ENCODE results near the gene ITPRIP. TPM values are rescaled to one million over a fixed set of nuclear protein-coding genes. Genes with fewer than 3 reads are reported as not detected.

ITPRIP gene
- total RNA-seq, 2 donors from 2014 or later: 42.1 to 63.0 TPM

GRCh38 chr10:104284846-104285245 is 53.4 kb downstream of the ITPRIP start:
- Mint-ChIP-seq H3K27ac (no peak overlapping the region), H3K36me3 (no peaks in the 10 kb centered on the region), H3K4me3 (no peak overlapping the region), H3K27me3 (peaks cover 11 to 20% of the 10 kb centered on the region in 2 donors), H3K9me3 (no peaks in the 10 kb centered on the region), H3K4me1 (ENCODE audit: low read depth in 2 of 2) (no peaks in the 10 kb centered on the region)
- no peak for ATAC-seq
- DNase-seq (ENCODE audit: low spot score): no peak

GRCh38 chr10:104281694-104282093 is 56.6 kb downstream of the ITPRIP start:
- Mint-ChIP-seq H3K27me3 (peaks cover 0 to 16% of the 10 kb centered on the region in 2 donors), H3K4me3 (no peak overlapping the region), H3K4me1 (ENCODE audit: low read depth in 2 of 2) (no peaks in the 10 kb centered on the region), H3K9me3 (no peaks in the 10 kb centered on the region), H3K36me3 (no peaks in the 10 kb centered on the region), H3K27ac (no peak overlapping the region)
- no peak for ATAC-seq
- DNase-seq (ENCODE audit: low spot score): no peak

GRCh38 chr10:104279550-104280259 is 58.6 kb downstream of the ITPRIP start:
- ATAC-seq: no peak
- Mint-ChIP-seq H3K4me3 (no peak overlapping the region), H3K27ac (no peak overlapping the region), H3K4me1 (ENCODE audit: low read depth in 2 of 2) (no peaks in the 10 kb centered on the region), H3K36me3 (no peaks in the 10 kb centered on the region), H3K27me3 (peaks cover 0 to 18% of the 10 kb centered on the region in 2 donors), H3K9me3 (no peaks in the 10 kb centered on the region)
- no peak for DNase-seq (ENCODE audit: low spot score)

- DNase-seq (ENCODE audit: low spot score) (no peak), ATAC-seq (no peak)
- Mint-ChIP-seq H3K4me3 (no peak overlapping the region), H3K27ac (no peak overlapping the region), H3K9me3 (no peaks in the 10 kb centered on the region), H3K27me3 (peaks cover 0 to 23% of the 10 kb centered on the region in 2 donors), H3K36me3 (no peaks in the 10 kb centered on the region), H3K4me1 (ENCODE audit: low read depth in 2 of 2) (no peaks in the 10 kb centered on the region)
These were observed 60.5 kb downstream of the ITPRIP start for GRCh38 chr10:104277785-104278184.

- H3K27me3 Mint-ChIP-seq: peaks cover 0 to 15% of the 10 kb centered on the region in 2 donors
- DNase-seq (ENCODE audit: low spot score) (no peak), ATAC-seq (no peak)
These were observed 62.1 kb downstream of the ITPRIP start for GRCh38 chr10:104276192-104276591.

GRCh38 chr10:104274762-104275721 is 63.2 kb downstream of the ITPRIP start:
- no peak overlapping the region for H3K4me3 Mint-ChIP-seq

More at GRCh38 chr10:104276192-104276591, 62.1 kb downstream of the ITPRIP start:
- H3K27ac Mint-ChIP-seq: no peak overlapping the region
- H3K4me1 Mint-ChIP-seq (ENCODE audit: low read depth in 2 of 2): no peaks in the 10 kb centered on the region
- no peak overlapping the region for H3K4me3 Mint-ChIP-seq
- no peaks in the 10 kb centered on the region for H3K9me3 Mint-ChIP-seq
- no peaks in the 10 kb centered on the region for H3K36me3 Mint-ChIP-seq

GRCh38 chr10:104273899-104274575 is 64.2 kb downstream of the ITPRIP start:
- no peaks in the 10 kb centered on the region for H3K36me3 Mint-ChIP-seq
- H3K4me1 Mint-ChIP-seq (ENCODE audit: low read depth in 2 of 2): no peaks in the 10 kb centered on the region
- peaks cover 0 to 15% of the 10 kb centered on the region in 2 donors for H3K27me3 Mint-ChIP-seq

More at GRCh38 chr10:104274762-104275721, 63.2 kb downstream of the ITPRIP start:
- Mint-ChIP-seq H3K9me3 (no peaks in the 10 kb centered on the region), H3K27me3 (peaks cover 0 to 15% of the 10 kb centered on the region in 2 donors), H3K4me1 (ENCODE audit: low read depth in 2 of 2) (no peaks in the 10 kb centered on the region), H3K36me3 (no peaks in the 10 kb centered on the region), H3K27ac (no peak overlapping the region)
- ATAC-seq (peak; percentile 70 to 71), DNase-seq (ENCODE audit: low spot score) (no peak)

GRCh38 chr10:104273286-104273685 is 65.0 kb downstream of the ITPRIP start:
- Mint-ChIP-seq H3K27ac (no peak overlapping the region), H3K36me3 (peaks cover 2% of the 10 kb centered on the region), H3K4me3 (no peak overlapping the region), H3K27me3 (peaks cover 0 to 15% of the 10 kb centered on the region in 2 donors), H3K4me1 (ENCODE audit: low read depth in 2 of 2) (peaks cover 1 to 4% of the 10 kb centered on the region in 2 donors), H3K9me3 (no peaks in the 10 kb centered on the region)
- no peak for ATAC-seq
- no peak for DNase-seq (ENCODE audit: low spot score)

More at GRCh38 chr10:104273899-104274575, 64.2 kb downstream of the ITPRIP start:
- H3K9me3 Mint-ChIP-seq: no peaks in the 10 kb centered on the region
- H3K4me3 Mint-ChIP-seq: no peak overlapping the region
- no peak for DNase-seq (ENCODE audit: low spot score)
- H3K27ac Mint-ChIP-seq: no peak overlapping the region
- no peak for ATAC-seq

GRCh38 chr10:104268713-104269645 is 69.3 kb downstream of the ITPRIP start, which contains the start of gene GSTO2:
TSS of gene GSTO2 (plus strand) at chr10:104269184. CDS start at chr10:104274916, 5,732 bp downstream.
- Mint-ChIP-seq H3K27ac (peak within 1 kb of the TSS; percentile 91 to 98), H3K9me3 (no peaks in the 10 kb centered on the region), H3K4me1 (ENCODE audit: low read depth in 2 of 2) (peaks cover 20 to 29% of the 10 kb centered on the region in 2 donors), H3K4me3 (peak within 1 kb of the TSS; percentile 96), H3K36me3 (peaks cover 28% of the 10 kb centered on the region), H3K27me3 (peaks cover 0 to 1% of the 10 kb centered on the region in 2 donors)
- DNase-seq (ENCODE audit: low spot score) (peak; percentile 100), ATAC-seq (peak; percentile 99 to 100)

GRCh38 chr10:104268405-104268712 is 69.9 kb downstream of the ITPRIP start:
- DNase-seq (ENCODE audit: low spot score) (no peak), ATAC-seq (peak in 1 of 2 donors; percentile 14)
- Mint-ChIP-seq H3K9me3 (no peaks in the 10 kb centered on the region), H3K36me3 (peaks cover 31% of the 10 kb centered on the region), H3K27ac (peak overlapping the region; percentile 91 to 98), H3K4me3 (peak overlapping the region; percentile 96), H3K27me3 (no peaks in the 10 kb centered on the region), H3K4me1 (ENCODE audit: low read depth in 2 of 2) (peaks cover 21 to 32% of the 10 kb centered on the region in 2 donors)

GRCh38 chr10:104267721-104268404 is 70.4 kb downstream of the ITPRIP start:
- Mint-ChIP-seq H3K9me3 (no peaks in the 10 kb centered on the region), H3K27me3 (no peaks in the 10 kb centered on the region), H3K36me3 (peaks cover 31% of the 10 kb centered on the region), H3K27ac (peak overlapping the region; percentile 91 to 98), H3K4me1 (ENCODE audit: low read depth in 2 of 2) (peaks cover 21 to 32% of the 10 kb centered on the region in 2 donors), H3K4me3 (peak overlapping the region; percentile 96)
- DNase-seq (ENCODE audit: low spot score) (no peak), ATAC-seq (peak in 1 of 2 donors; percentile 3)

GRCh38 chr10:104264783-104265182 is 73.5 kb downstream of the ITPRIP start:
- Mint-ChIP-seq H3K27ac (peak overlapping the region; percentile 45), H3K36me3 (peaks cover 50% of the 10 kb centered on the region), H3K4me3 (no peak overlapping the region), H3K9me3 (no peaks in the 10 kb centered on the region), H3K4me1 (ENCODE audit: low read depth in 2 of 2) (peaks cover 41 to 53% of the 10 kb centered on the region in 2 donors), H3K27me3 (no peaks in the 10 kb centered on the region)
- no peak for ATAC-seq
- DNase-seq (ENCODE audit: low spot score): no peak

Measured in natural killer cell treated with Interleukin-12 subunit alpha and Interleukin-12 subunit beta and Interleukin-15 and Interleukin-18, amount 100 ng/mL, for 72 hours (primary cell).